ENCODE results near the gene COBL.

COBL gene

GRCh38 chr7:51025668-51026067, 290.9 kb downstream of the COBL start:
- H3K4me1 Mint-ChIP-seq: no peaks in the 10 kb centered on the region
- no peak overlapping the region for H3K4me3 Mint-ChIP-seq
- no peak overlapping the region for H3K27ac Mint-ChIP-seq (ENCODE audit: low read depth)
- DNase-seq (ENCODE audit: low spot score in 2 of 2) (no peak), ATAC-seq (replicated peaks; ENCODE audit: extremely low read depth, poor library complexity, severe bottlenecking) (no peak)
- H3K9me3 Mint-ChIP-seq: no peaks in the 10 kb centered on the region
- H3K36me3 Mint-ChIP-seq (ENCODE audit: insufficient read depth): no peaks in the 10 kb centered on the region
- peaks cover 15% of the 10 kb centered on the region for H3K27me3 Mint-ChIP-seq

- ATAC-seq (replicated peaks; ENCODE audit: extremely low read depth, poor library complexity, severe bottlenecking) (no peak), DNase-seq (ENCODE audit: low spot score in 2 of 2) (no peak)
- peaks cover 15% of the 10 kb centered on the region for H3K27me3 Mint-ChIP-seq
- no peak overlapping the region for H3K4me3 Mint-ChIP-seq
- no peaks in the 10 kb centered on the region for H3K36me3 Mint-ChIP-seq (ENCODE audit: insufficient read depth)
- no peak overlapping the region for H3K27ac Mint-ChIP-seq (ENCODE audit: low read depth)
- no peaks in the 10 kb centered on the region for H3K4me1 Mint-ChIP-seq
- no peaks in the 10 kb centered on the region for H3K9me3 Mint-ChIP-seq
Measured at GRCh38 chr7:51024867-51025266, 291.7 kb downstream of the COBL start.

DNA sequence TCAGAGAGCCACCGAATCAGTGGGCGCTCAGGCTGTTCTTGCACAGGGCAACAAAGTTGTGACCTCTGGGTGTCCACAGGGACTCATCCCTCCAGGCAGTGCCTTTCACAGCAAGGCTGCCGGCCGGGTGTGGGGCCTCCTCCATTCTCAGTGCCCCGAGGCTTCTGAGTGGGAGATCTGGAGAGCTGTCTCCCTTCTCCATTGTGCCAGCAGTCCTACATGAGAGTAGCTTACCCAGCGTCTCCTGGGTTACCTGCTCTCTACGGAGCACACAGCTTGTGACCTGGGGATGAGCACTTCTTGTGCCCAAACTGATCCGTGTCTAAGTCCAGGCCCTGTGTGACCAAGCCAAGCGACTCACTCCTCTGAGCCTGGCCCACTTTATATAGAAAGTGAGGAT, 293.1 kb downstream of the COBL start:
- ATAC-seq (replicated peaks; ENCODE audit: extremely low read depth, poor library complexity, severe bottlenecking) (no peak), DNase-seq (ENCODE audit: low spot score in 2 of 2) (no peak)
- Mint-ChIP-seq H3K9me3 (peaks cover under 1% of the 10 kb centered on the region), H3K27me3 (peaks cover 15% of the 10 kb centered on the region), H3K4me3 (no peak overlapping the region), H3K27ac (ENCODE audit: low read depth) (no peak overlapping the region), H3K4me1 (peaks cover under 1% of the 10 kb centered on the region), H3K36me3 (ENCODE audit: insufficient read depth) (no peaks in the 10 kb centered on the region)

DNA sequence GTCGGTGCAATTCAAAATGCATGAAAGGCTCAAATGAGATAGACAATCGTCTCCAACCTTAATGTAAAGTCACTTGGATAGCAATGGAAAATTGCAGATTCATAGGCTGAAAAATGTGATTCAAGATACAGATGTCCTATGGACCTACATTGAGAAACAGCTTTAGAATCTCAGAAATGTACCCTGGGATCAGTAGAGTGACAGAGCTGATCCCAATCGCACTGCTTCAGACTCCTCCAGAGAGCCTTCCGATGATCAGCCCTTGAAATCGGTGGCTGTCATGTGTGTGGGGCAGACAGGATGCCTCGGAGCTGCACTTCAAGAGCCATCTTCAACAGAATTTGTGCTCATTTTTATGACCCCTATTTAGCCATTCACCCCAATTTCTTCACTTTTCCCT, 293.8 kb downstream of the COBL start:
- H3K9me3 Mint-ChIP-seq: peaks cover 8% of the 10 kb centered on the region
- no peak overlapping the region for H3K27ac Mint-ChIP-seq (ENCODE audit: low read depth)
- H3K4me3 Mint-ChIP-seq: no peak overlapping the region
- H3K36me3 Mint-ChIP-seq (ENCODE audit: insufficient read depth): peaks cover 3% of the 10 kb centered on the region
- no peak for ATAC-seq (replicated peaks; ENCODE audit: extremely low read depth, poor library complexity, severe bottlenecking)
- no peak for DNase-seq (ENCODE audit: low spot score in 2 of 2)
- peaks cover 8% of the 10 kb centered on the region for H3K4me1 Mint-ChIP-seq
- H3K27me3 Mint-ChIP-seq: peaks cover 15% of the 10 kb centered on the region

GRCh38 chr7:51021906-51022570, 294.6 kb downstream of the COBL start:
- no peak overlapping the region for H3K4me3 Mint-ChIP-seq
- peaks cover 3% of the 10 kb centered on the region for H3K36me3 Mint-ChIP-seq (ENCODE audit: insufficient read depth)
- peaks cover 15% of the 10 kb centered on the region for H3K27me3 Mint-ChIP-seq
- H3K9me3 Mint-ChIP-seq: peaks cover 10% of the 10 kb centered on the region
- H3K27ac Mint-ChIP-seq (ENCODE audit: low read depth): no peak overlapping the region
- DNase-seq (ENCODE audit: low spot score in 2 of 2) (peak in 1 of 2 donors; percentile 2), ATAC-seq (replicated peaks; ENCODE audit: extremely low read depth, poor library complexity, severe bottlenecking) (no peak)
- peaks cover 11% of the 10 kb centered on the region for H3K4me1 Mint-ChIP-seq

GRCh38 chr7:51020944-51021343, 295.7 kb downstream of the COBL start:
- Mint-ChIP-seq H3K27ac (ENCODE audit: low read depth) (no peak overlapping the region), H3K36me3 (ENCODE audit: insufficient read depth) (peaks cover 3% of the 10 kb centered on the region), H3K4me3 (no peak overlapping the region), H3K9me3 (peaks cover 10% of the 10 kb centered on the region), H3K4me1 (peaks cover 11% of the 10 kb centered on the region), H3K27me3 (peaks cover 15% of the 10 kb centered on the region)
- no peak for ATAC-seq (replicated peaks; ENCODE audit: extremely low read depth, poor library complexity, severe bottlenecking)
- no peak for DNase-seq (ENCODE audit: low spot score in 2 of 2)

DNA sequence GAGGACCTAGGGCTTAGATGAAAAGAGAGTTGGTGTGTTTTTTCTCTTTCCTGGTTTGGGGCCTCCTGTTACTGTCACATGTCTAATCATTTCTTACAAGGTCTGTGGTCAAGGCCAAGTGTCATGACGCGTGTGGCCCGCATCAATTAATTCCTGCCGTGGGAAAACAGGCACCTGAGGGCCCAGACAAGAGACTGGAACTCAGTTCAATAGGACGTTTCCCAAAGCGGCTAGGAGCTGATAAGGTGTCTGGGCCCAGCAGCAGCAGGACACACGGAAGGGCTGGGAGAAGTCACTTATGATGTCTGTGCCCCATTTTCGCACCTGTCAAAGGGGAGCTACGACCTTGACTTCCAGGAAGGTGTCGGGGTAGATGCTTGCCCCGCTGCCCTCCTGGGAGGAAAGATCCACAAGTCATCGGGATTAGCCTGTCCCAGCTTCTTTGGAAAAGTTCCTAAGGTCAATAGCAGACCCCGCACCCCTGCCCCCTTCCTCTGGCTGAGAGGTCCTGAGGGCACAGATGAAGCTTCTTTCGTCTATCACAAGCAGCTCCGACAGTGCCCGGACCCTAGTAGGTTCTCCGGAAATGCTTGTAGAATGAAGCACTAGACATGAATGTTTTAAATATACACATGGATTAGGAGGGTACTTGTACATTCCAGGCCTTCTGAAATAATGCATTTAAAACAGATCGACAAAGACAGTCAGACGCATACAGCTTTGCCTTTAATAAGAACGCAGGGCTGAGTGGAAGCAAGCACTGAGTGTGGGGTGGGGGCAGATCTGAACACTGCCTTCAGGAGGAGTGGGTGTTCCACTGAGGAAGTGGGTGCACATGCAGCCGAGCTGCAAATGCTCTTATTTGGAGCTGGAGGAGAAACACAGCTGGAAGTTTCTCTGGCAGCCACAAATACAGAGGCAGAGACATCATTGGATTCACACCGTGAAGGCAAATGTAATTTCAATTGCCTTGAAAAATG, 296.4 kb downstream of the COBL start:
- no peak for ATAC-seq (replicated peaks; ENCODE audit: extremely low read depth, poor library complexity, severe bottlenecking)
- Mint-ChIP-seq H3K27me3 (peaks cover 15% of the 10 kb centered on the region), H3K27ac (ENCODE audit: low read depth) (no peak overlapping the region), H3K4me1 (peaks cover 11% of the 10 kb centered on the region), H3K36me3 (ENCODE audit: insufficient read depth) (peaks cover 3% of the 10 kb centered on the region), H3K4me3 (no peak overlapping the region), H3K9me3 (peaks cover 10% of the 10 kb centered on the region)
- no peak for DNase-seq (ENCODE audit: low spot score in 2 of 2)

GRCh38 chr7:51019191-51019844, 297.3 kb downstream of the COBL start:
- H3K4me3 Mint-ChIP-seq: no peak overlapping the region
- no peak for DNase-seq (ENCODE audit: low spot score in 2 of 2)
- peaks cover 10% of the 10 kb centered on the region for H3K9me3 Mint-ChIP-seq
- H3K4me1 Mint-ChIP-seq: peaks cover 11% of the 10 kb centered on the region
- ATAC-seq (replicated peaks; ENCODE audit: extremely low read depth, poor library complexity, severe bottlenecking): no peak
- no peak overlapping the region for H3K27ac Mint-ChIP-seq (ENCODE audit: low read depth)
- peaks cover 3% of the 10 kb centered on the region for H3K36me3 Mint-ChIP-seq (ENCODE audit: insufficient read depth)
- peaks cover 15% of the 10 kb centered on the region for H3K27me3 Mint-ChIP-seq

DNA sequence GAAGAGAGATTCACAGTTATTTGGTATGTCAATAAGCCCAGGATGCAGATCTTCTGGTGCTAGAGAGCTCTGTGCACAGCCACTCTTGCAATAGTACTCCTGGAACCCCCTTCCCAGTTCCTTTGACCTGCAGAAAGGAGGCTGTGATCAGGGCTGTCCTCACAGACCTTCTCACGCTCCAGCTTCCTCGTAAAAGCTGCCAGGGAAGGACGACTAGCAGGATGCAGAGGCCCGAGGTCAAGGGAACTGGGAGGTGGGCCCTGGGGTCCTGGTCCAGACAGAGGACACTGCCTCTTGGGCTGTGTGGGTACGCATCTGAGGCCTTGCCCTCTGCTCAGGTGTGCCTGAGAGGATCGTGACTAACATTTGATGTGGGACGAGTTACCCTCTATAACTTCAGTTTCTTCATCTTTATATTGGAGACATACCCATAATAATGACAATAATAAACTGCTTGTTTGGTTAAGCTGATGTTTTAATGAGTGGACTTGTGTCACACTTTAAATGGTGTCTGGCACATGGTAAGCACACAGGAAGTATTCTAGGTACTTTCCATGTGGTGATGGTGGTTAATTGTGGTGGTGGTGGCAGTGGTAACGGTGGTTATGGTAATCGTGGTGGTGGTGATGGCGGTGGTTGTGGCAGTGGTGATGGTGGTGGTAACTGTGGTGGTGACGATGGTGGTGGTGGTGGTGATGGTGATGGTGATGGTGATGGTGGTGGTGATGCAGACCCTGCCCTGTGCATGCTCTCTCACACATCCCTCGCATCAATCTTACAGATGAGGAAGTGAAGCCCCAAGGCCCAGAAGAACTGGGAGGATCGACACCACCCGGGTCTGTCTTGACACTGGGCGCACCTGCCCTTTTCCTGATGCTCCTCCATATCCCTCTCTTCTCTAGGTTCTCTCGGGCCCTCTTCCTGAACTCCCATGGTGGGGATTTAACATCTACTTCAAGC, 298.8 kb downstream of the COBL start:
- peak overlapping the region; percentile 5 for H3K27ac Mint-ChIP-seq (ENCODE audit: low read depth)
- H3K9me3 Mint-ChIP-seq: peaks cover 10% of the 10 kb centered on the region
- peaks cover 17% of the 10 kb centered on the region for H3K27me3 Mint-ChIP-seq
- H3K4me3 Mint-ChIP-seq: no peak overlapping the region
- H3K36me3 Mint-ChIP-seq (ENCODE audit: insufficient read depth): peaks cover 3% of the 10 kb centered on the region
- ATAC-seq (replicated peaks; ENCODE audit: extremely low read depth, poor library complexity, severe bottlenecking) (no peak), DNase-seq (ENCODE audit: low spot score in 2 of 2) (peak in 1 of 2 donors; percentile 3)
- H3K4me1 Mint-ChIP-seq: peaks cover 11% of the 10 kb centered on the region

DNA sequence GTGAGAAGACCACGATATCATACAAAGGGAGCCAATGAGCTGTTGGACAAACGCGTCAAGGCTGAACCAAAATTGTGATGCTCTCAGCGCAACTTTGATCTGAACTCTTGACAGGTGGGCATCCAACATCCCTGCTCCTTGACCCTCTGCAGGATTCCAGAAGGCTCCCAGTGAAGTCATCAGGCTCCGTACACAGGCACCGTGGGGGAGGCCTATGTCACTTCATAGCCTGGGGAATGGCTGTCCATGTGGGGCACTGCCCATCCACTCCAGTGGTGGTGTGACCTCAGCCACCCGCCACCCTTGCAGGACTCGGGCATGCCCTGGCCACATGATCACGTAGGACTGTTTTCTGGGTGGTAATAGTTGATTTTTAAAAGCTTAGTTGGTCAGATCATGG, 300.1 kb downstream of the COBL start:
- peaks cover 11% of the 10 kb centered on the region for H3K4me1 Mint-ChIP-seq
- peaks cover 10% of the 10 kb centered on the region for H3K9me3 Mint-ChIP-seq
- DNase-seq (ENCODE audit: low spot score in 2 of 2): no peak
- ATAC-seq (replicated peaks; ENCODE audit: extremely low read depth, poor library complexity, severe bottlenecking): no peak
- no peak overlapping the region for H3K4me3 Mint-ChIP-seq
- peaks cover 3% of the 10 kb centered on the region for H3K36me3 Mint-ChIP-seq (ENCODE audit: insufficient read depth)
- H3K27me3 Mint-ChIP-seq: peaks cover 9% of the 10 kb centered on the region
- no peak overlapping the region for H3K27ac Mint-ChIP-seq (ENCODE audit: low read depth)

DNA sequence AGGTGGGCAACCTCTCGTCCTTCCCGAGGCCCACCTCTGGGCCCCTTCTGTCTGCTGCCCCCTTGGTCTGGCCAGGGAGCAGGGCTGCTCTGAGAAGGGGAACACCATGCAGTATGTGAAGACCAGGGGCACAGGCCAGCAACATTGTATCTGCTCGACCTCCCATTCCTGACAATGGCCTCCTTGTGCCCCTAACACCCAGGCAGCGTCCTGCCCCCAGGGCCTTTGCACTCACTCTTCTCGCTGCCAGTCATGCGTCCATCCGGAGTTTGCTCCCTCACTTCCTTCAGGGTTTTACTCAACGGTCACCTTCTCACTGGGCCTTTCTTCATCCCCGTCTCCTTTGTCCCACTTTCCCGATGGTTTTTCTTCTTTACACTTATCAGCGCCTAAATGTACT, 301.0 kb downstream of the COBL start:
- ATAC-seq (replicated peaks; ENCODE audit: extremely low read depth, poor library complexity, severe bottlenecking) (no peak), DNase-seq (ENCODE audit: low spot score in 2 of 2) (no peak)
- Mint-ChIP-seq H3K27ac (ENCODE audit: low read depth) (no peak overlapping the region), H3K4me3 (no peak overlapping the region), H3K36me3 (ENCODE audit: insufficient read depth) (peaks cover 3% of the 10 kb centered on the region), H3K4me1 (peaks cover 11% of the 10 kb centered on the region), H3K27me3 (peaks cover 9% of the 10 kb centered on the region), H3K9me3 (peaks cover 10% of the 10 kb centered on the region)

DNA sequence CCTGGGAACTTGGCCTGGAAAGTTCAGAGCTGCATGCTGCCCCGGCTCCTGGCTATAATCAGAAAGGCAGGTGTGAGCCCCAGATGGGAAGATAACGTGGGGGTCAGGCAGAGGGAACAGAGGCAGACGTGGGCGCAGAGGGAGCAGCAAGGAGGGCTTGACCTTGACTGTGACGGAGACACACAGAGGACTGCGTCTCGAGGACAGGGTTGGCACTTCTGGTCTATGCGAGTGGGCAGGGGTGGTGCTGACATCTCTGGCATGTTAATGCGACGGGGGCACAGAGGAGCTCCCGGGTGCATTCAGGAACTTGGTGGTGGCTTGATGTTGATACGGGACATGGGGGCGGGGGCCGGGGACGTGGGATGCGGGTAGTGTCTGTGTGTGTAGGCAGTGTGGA, 301.8 kb downstream of the COBL start:
- Mint-ChIP-seq H3K4me3 (no peak overlapping the region), H3K36me3 (ENCODE audit: insufficient read depth) (peaks cover 3% of the 10 kb centered on the region)

More for the DNA sequence above, 301.8 kb downstream of the COBL start:
- peak in 1 of 2 donors; percentile 6 for DNase-seq (ENCODE audit: low spot score in 2 of 2)
- ATAC-seq (replicated peaks; ENCODE audit: extremely low read depth, poor library complexity, severe bottlenecking): no peak
- Mint-ChIP-seq H3K27me3 (peaks cover 16% of the 10 kb centered on the region), H3K9me3 (peaks cover 10% of the 10 kb centered on the region), H3K4me1 (peaks cover 11% of the 10 kb centered on the region), H3K27ac (ENCODE audit: low read depth) (no peak overlapping the region)
